HG03159 (cell line): ENCODE data around the gene CLIC3.

Experiments used
- ATAC-seq: cut with Tn5 transposase; IDR thresholded peaks from one replicate; pipeline ENCODE4 v1.9.1; 2021; ENCODE audit warnings: mild to moderate bottlenecking, moderate library complexity; ENCODE audit not compliant: unreplicated experiment

Gene CLIC3

DNA sequence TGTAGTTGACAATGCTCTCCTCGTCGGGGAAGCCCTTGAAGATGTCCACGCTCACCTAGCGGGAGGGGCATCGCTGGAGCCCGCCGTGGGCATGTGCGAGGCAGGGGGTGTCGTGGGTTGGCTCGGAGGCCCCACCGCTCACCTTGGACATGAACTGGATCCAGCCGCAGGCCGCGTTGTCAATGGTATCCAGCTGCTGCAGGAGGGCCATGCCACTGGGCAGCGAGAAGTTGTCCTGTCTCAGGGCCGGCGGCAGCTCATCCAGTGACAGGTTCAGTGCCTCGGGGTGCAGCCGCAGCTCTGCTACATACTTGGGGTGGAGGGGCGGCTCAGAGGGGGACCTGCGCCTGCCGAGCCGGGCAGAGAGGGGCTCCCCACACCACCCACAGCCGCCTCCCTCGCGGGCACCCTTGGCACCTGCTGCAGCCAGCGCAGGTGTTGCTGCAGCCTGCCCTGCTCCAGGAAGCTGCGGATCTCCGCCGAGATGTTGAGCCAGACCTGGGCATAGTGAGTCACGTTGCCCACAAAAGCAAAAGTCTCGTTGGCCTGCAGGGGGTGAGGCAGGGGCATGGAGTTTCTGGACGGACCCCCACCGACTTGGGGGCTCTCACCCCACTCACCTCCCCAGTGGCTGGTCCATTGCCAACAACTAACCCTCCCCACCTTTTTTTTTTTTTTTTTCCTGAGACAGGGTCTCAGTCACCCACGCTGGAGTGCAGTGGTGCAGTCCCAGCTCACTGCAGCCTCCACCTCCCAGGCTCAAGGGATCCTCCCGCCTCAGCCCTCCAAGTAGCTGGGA is 22.6 kb upstream of the CLIC3 start:
- no peak for ATAC-seq

DNA sequence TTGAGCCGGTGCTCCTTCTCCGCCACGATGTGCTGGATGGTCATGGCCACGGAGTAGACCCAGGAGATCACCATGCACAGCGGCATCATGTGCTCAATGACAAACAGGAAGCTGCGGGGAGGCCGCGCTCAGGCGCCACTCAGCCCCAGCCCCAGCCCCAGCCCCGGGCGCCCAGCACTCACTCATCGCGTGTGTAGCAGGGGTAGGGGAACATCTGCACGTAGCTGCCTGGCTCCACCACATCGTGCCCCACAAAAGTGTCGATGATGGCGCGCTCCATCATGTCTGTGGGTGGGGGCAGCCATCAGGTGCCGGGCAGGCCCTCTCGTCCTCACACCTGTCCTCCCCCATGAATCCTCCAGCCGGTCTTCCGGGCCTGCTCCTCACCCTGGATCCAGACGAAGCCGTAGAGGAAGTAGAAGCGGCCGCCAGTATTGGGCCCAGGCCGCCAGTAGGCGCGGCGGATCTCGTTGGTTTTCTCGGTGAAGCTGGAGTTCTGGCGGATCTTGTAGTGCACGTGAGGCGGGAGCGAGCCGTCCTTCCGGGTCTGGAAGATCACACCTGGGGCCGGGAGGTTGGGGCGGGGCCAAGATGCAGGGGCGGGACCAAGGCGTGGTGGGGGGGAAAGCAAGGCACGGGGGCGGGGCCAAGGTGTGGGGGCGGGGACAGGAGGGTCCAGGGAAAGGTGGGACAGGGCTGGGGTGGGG is 21.6 kb upstream of the CLIC3 start:
- no peak for ATAC-seq

DNA sequence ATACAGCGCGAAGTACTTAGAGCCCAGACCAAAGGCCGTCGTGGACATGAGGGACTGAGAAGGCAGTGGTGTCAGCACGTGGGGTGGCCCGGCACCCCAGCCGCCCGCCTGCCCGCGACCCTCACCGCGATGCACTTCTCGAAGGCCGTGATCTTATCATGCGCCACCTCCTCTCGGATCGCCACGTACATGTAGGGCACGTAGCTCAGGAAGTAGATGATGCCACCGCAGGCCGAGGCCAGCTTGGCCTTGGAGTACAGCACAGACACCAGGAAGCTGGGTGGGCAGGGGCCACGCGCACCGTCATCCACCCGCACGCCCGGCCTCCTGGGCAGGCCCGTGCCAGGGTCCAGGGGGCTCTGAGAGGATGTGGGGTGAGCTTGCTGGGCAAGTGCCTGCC is 20.7 kb upstream of the CLIC3 start:
- ATAC-seq = no peak

DNA sequence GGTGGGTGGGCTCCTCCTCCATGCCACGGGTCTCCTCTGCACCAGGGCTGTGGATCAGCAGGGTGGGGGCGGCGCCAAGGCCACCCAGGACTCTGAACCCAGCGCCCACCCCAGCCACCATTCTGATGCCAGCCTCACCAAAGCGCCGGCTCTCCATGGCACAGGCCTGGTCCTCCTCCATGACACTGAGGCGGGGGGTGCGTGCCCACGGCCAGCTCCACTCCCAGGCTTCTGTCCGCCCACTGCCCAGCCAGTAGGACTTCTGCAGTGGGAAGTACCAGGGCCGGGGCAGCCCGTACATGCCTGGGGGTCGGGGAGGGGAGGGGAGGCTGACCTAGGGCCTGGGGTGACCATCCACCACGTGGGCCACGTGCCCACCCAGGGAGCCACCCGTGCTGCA is 20.1 kb upstream of the CLIC3 start:
- no peak for ATAC-seq

DNA sequence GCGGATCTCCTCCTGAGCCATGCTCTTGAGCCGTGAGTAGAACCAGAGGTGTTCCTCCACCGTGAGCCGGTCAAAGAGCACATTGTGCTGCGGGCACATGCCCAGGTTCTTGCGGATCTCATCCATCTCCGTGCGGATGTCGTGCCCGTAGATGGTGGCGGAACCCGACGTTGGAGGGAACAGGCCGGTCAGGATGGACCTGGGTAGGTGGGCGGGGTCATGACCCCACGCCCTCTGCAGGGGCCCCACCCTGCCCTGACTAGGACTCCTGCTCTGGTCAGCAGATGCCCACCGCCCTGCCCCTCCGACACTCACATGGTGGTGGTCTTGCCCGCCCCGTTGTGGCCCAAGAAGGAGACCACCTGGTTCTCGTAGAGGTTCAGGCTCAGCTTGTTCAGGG is 19.6 kb upstream of the CLIC3 start:
- ATAC-seq = no peak

DNA sequence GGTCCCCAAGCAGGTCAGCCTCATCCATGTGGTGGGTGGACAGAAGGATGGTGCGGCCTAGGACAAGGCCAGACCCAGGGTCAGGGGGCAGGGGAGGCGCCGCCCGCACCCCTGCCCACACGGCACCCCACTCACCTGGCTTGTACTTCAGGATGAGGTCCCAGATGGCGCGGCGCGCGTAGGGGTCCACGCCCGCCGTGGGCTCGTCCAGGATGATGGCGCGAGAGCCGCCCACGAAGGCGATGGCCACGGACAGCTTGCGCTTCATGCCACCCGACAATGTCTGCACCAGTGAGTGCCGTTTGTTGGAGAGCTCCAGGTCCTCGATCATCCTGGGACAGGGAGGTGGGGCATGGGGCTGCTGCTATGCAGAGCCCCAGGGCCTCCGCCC is 19.2 kb upstream of the CLIC3 start:
- ATAC-seq = no peak

DNA sequence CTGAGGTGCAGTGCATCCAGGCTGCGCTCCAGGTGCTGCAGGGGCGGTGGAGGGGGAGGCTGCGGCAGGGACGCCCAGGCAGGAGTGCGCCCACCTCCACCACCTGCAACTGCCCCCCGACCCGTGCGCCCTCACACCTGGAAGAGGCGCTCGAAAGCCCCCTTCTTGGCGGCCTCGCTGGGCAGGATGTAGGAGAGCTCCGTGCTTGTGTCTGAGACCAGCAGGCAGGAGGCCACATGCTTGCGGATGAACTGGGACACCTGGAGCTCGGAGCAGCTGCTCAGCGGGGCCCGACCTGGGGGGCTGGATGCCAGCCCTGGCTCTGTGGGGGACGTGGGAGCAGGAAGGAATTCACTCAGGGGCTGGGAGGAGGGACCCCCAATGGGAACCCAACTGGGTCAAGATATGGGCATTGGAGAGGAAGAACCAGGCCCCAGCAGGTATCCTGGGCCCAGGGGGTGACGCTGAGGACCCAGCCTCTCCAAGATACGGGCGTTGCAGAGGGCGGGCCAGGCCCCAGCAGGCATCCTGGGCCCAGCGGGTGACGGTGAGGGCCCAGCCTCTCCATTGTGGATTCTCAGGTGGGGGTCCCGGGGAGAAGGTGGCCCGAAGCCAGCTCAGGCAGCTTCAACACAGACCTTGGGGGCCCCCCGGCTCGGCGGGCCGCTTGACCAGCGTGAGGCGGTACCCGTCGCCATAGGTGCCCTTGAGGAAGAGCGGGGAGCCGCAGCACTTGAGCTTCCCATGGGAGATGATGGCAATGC is 18.6 kb upstream of the CLIC3 start:
- ATAC-seq = no peak

DNA sequence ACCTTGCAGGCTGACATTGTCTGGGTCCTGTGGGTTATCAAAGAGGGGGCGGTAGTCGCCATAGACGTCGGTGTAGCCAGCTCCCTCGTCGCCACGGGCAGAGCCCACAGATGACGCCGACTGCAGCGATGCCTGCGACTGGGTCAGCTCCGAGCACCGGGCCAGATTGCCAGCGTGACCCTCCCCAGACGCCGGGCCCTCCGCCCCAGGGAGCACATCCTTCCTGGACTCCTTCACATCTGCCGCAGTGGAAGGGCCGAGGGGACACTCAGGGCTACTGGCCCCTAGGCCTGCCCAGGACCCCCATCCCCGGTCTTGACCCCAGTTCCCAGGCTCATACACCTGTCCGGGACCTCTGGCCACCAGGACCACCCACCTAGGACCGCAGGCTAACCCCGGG is 17.8 kb upstream of the CLIC3 start:
- ATAC-seq = no peak

DNA sequence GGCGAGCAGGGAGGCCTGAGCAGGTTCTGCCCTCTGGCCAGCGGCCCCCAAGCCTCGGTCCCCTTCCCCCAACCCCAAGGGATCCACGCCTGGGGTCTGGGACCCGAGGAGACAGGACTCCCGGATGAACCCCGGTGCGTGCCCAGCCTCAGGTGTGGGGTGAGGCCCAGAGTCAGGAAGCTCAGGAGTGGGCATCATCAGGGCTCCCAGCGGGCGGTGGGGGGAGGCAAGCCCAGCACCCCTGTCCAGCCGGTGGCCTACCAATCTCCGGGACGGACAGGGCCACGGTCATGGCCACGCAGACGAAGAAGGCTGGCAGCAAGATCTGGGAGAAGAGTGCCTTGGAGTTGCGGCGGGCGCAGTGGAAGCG is 17.2 kb upstream of the CLIC3 start:
- ATAC-seq = no peak

DNA sequence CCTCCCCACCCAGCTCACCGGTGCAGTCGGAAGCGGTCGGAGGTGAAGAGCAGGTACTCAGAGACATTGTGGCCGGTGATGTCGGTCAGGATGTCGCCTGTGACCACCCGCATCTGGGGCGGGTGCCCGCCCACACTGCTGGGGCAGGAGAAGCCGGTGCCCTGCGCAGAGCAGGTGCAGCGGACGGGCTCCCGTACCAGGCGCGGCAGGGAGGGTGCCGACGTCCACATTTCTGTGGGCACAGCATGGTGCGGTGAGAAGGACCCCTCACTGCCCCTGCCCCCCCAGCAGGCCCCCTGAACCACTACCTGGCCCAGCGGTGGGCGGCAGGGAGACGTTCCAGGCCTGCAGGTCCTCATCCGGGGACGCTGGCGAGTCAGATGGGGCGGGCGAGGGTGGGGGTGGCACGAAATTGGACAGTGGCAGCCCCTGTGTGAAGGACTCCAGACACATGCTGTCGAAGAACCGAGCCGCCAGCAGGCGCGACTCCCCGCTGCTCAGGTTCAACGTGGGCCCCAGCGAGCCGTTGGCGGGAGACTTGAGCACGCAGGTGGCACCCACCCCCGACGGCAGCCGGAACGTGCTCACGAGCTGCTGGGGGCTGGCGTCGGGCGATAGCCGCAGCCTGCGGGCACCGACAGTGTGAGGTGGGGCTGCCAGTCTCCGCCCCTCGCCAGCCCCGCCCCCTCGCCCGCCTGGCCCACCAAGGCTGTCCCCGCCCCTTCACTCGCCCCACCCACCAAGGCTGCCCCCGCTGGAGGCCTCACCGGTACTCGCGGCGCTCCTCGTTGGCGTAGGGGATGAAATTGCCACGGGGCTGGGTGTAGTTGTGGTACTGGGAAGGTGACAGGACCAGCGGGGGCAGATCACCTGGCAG is 16.6 kb upstream of the CLIC3 start:
- no peak for ATAC-seq

DNA sequence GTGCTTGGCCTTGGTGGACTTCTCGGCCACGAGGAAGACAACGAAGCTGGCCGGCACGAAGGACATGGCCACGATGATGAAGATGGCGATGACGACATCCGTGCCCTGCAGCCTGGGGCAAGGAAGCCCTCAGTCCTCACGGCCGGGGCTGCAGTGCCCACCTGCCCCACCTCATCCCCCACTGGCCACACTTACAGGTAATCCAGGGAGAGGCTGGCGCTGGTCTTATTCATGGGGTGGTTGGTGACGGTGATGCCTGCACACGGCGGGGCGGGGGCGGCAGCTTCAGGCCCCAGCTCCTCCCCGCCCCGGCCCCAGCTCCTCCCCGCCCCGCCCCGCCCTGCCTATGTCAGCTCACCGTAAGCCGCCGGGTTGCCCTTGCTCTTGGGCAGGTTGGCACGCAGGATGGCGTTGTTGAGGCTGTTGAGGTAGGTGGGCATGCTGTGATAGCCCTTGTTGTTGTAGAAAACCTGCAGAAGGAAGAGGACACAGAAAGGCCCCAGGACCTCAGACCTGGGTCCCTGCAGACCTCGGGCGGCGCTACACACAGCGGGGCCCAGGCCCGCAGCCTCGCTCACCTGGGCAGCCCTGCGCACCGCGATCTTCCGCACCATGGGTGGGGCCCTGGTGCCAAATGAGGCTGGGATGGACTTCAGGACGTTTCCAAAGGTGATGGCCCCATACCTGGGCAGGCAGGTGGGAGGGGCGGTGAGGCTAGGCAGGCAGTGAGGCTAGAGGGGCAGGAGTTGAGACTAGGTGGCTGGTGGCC is 15.7 kb upstream of the CLIC3 start:
- no peak for ATAC-seq

DNA sequence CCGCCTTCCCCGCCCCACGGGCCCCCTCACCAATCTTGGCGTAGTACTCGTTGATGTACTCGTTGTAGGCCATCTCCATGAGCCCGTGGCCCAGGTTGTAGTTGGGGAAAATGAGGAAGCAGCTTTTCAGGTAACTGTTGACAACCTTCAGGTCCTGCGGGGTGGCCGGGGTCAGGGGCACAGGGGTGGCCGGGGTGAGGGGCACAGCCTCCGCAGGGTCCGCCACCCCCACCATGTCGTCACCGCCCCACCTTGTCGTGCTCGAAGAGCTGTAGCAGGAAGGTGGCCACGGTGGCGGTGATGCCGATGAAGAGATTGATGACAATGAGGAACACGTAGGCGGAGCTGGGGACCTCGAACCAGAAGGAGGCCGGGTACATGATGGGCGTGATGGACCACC is 14.8 kb upstream of the CLIC3 start:
- ATAC-seq = no peak

DNA sequence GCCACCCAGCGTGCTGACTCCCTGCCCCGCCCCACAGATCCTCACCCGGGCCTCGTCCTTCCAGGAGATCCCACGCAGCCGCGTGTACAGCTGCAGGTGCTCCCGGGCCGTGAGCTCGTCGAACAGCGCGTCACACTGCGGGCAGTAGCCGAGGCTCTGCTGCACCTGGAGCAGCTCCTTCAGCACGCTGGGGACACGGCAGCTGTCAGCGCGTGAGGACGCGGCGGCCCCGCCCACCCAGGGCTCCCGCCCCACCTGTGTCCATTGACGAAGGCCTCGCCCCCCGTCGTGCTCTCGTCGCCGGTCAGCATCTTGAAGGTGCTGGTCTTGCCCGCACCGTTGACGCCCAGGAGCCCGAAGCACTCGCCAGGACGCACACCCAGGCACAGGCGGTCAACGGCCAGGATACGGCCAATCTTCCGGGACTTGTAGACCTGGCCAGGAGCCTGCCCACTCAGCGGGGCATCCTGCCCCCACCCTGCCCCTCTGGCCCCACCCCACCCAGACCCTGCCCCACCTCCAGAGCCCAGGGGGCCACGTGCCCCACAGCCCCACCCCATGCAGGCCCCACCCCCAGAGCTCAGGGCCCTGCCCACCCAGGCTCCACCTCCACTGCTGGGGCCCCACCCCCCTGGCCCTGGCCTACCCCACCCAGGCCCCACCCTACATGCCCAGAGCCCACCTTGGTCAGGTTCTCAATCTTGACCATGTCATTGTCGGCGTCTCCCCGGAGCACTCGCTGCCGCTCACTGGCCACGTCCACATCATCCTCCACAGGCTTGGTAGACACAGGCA is 13.8 kb upstream of the CLIC3 start:
- no peak for ATAC-seq

DNA sequence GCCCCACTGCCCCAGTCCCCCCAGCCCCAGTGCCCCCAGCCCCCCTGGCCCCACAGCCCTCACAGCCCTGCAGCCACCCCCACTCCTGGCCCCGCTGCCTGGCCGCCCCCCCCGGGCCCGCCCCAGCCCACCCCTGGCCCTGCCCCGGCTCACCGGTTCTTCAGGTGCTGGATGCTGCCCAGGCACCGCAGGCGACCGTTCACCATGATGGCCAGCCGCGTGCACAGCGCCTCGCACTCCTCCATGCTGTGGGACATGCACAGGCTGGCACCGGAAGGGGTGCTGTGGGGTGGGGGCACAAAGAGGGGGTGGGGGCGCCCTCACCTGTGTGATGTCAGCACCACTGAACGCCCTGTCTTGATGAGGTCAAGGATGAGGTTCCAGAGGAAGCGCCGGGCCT is 12.8 kb upstream of the CLIC3 start:
- no peak for ATAC-seq

DNA sequence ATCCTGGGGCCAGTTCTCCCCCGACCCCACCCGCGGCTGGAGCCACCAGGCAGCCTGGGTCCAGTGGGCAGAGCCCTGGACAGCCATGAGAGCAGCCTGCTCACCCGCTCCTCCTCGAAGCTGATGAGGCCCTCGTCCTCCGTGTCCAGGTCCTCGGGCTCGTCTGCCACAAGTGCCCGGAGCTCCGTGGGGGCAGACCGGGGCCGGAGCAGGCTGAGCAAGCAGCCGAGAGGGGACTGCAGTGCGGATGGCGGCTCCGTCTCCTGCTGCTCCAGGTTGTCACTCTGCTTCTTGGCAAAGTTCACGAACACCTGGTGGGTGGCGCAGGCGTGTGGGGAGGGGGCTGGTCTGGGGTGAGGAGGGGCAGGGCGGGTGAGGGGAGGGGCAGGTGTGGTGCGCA is 11.9 kb upstream of the CLIC3 start:
- ATAC-seq = no peak

DNA sequence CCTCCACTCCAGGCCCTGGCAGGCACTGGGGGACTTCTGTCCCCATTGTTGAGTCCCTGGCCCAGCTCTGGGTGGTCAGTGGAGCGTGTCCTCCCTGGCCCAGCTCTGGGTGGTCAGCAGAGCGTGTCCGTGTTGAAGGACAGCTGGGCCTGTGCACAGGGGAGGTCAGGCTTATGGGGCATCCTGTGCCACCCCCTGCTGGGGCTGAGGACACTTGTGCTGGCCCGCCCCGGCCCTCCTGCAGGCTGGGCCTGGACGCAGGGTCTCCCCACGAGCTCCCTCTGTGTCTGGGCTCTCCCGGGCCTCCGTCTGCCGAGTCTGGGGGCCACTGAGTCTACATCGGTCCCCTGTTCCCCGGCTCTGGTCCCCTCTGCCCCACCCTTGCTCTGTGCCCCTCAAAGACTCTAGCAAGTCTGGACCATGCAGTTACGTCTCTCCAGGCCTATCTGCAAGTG is 11.5 kb upstream of the CLIC3 start:
- ATAC-seq = no peak

DNA sequence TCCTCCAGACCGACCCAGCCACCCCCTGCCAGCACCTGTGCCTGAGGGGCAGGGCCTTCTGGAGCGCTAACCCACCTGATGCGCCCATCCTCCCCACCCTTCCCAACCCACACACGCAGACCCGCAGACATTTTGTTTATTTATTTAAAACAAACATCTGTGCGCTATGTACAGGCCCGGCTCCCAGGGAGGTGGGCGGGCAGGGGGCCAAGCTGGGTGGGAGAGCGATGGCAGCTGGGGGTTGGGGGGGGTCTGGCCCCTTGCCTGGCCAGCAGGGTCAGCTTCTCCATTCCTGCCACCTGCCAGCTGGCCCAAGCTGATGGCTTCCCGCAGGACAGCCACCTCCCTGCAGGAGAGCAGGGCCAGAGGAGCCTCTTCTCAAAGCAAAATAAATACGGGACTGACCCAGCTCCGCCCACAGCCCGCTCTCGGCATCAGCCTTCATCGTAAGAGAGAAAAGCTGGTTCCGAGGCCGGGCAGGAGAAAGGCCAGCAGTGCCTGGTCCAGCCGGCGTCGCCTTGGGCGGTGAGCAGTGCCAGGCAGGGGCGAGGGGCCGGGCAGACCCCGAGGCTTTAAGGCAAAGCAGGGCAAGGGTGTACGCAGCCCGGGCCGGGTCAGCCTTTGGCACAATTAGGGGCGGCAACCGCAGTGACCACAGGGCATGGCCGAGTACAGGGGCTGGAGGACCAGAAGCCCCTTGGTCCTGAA is 10.9 kb upstream of the CLIC3 start:
- no peak for ATAC-seq

DNA sequence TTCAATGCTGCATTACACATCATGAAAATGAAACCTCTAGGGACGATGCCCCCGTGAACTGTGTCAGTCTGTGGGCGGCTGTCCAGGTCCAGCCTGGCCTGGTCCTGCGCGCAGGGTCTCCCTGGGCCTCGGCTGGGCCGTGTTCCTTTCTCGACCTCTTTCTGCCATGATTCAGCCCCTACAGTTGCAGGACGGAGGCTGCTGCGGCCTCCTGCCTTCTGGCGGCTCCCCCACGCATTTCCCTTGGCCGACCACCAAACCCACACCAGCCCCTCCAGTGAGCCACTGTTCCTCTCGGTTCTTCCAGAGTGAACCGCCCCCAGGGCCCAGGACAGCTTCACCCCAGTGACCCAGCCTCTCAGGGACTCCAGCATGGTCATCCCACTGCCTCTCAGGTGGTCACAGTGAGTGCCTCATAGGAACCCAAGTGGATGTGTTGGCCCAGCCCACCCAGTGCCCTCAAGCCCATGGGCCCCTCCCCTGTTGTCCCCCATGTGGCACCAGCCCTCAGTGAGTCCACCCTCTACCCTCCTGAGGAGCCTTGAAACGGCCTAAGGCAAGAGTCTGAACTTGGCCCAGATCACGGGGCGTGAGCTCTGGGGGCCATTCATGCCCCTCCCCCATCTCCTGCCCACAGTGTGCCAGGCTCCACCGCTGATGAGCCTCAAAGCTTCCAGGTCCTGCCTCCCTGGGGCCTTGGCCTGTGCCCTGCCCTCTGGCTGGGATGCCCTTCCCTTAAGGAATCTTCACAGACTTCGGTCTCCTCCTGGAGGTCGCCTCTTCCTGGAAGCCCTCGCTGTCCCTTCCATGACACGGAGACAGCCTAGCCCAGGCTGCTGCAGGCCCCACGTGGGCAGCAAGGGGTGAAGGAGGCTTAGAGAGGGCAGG is 10.0 kb upstream of the CLIC3 start:
- no peak for ATAC-seq
